Large intestine (tissue), 3 donors: ENCODE measurements around the gene ADAMTS17. TPM values are rescaled to one million over a fixed set of nuclear protein-coding genes. Genes with fewer than 3 reads are reported as not detected.
"Not testable (repeated sequence)": the region's sequence is repeated elsewhere in the genome, so short reads cannot be mapped to it uniquely, and the experiment has no call there.

Source experiments
- DNase-seq, 2 donors: peaks; one replicate each; pipeline versions ENCODE4 v3.0.0 to v3.0.0-alpha.2; 2013
- H3K27ac ChIP-seq: one replicate; pipeline ENCODE4 v1.5.1; 2013; ENCODE audit warnings: low read length
- H3K27me3 ChIP-seq: 2 replicates; pipeline ENCODE4 v1.6.1; 2013; ENCODE audit warnings: low read length; ENCODE audit not compliant: control insufficient read depth, insufficient read depth
- H3K36me3 ChIP-seq: 2 replicates; pipeline ENCODE4 v1.6.1; 2013; ENCODE audit warnings: low read length; ENCODE audit not compliant: control insufficient read depth, insufficient read depth
- H3K4me1 ChIP-seq: one replicate; pipeline ENCODE4 v1.6.1; 2013; ENCODE audit warnings: low read length; ENCODE audit not compliant: control insufficient read depth, insufficient read depth
- H3K4me3 ChIP-seq: one replicate; pipeline ENCODE4 v1.5.1; 2013; ENCODE audit warnings: low read length
- H3K9me3 ChIP-seq: one replicate; pipeline ENCODE4 v1.6.1; 2013; ENCODE audit warnings: mild to moderate bottlenecking, low read depth, low read length, moderate library complexity; ENCODE audit not compliant: control insufficient read depth
- WGBS: methylation state at CpG from one replicate; pipeline ENCODE4 v1.1.5; 2013; ENCODE audit warnings: low lambda C conversion rate; ENCODE audit not compliant: insufficient coverage; 5-methylcytosine and 5-hydroxymethylcytosine counted together
- polyA plus RNA-seq: library from polyadenylated mRNA; unstranded; fragments of 120-200 nt; gene quantifications from one replicate; pipeline ENCODE4 v1.2.1, GENCODE V29; 2013

ADAMTS17 gene
- polyA plus RNA-seq, 1 donor, result 3.7 TPM

- no peak overlapping the region for H3K27ac ChIP-seq
- H3K36me3 ChIP-seq, result no peaks in the 10 kb centered on the region
- no peaks in the 10 kb centered on the region for H3K9me3 ChIP-seq
- WGBS, result no CpG with 5 or more reads among the region's 13 CpGs
- no peaks in the 10 kb centered on the region for H3K4me1 ChIP-seq
- no peak overlapping the region for H3K4me3 ChIP-seq
- no peak for DNase-seq
- H3K27me3 ChIP-seq, result no peaks in the 10 kb centered on the region
These were observed 244.2 kb downstream of the ADAMTS17 start for GRCh38 chr15:100097342-100098127.

- Histone ChIP-seq H3K27me3 (no peaks in the 10 kb centered on the region), H3K36me3 (no peaks in the 10 kb centered on the region), H3K4me3 (no peak overlapping the region), H3K4me1 (no peaks in the 10 kb centered on the region), H3K27ac (no peak overlapping the region), H3K9me3 (no peaks in the 10 kb centered on the region)
- no peak for DNase-seq
- no CpG with 5 or more reads among the region's 4 CpGs for WGBS
These were observed 245.1 kb downstream of the ADAMTS17 start for GRCh38 chr15:100096700-100097099.

- Histone ChIP-seq H3K36me3 (no peaks in the 10 kb centered on the region), H3K4me3 (no peak overlapping the region), H3K27me3 (no peaks in the 10 kb centered on the region), H3K9me3 (no peaks in the 10 kb centered on the region), H3K27ac (no peak overlapping the region), H3K4me1 (no peaks in the 10 kb centered on the region)
- no CpG with 5 or more reads among the region's 9 CpGs for WGBS
- no peak for DNase-seq
These were observed 245.6 kb downstream of the ADAMTS17 start for GRCh38 chr15:100096248-100096600.

- Histone ChIP-seq H3K4me3 (no peak overlapping the region), H3K27me3 (no peaks in the 10 kb centered on the region), H3K4me1 (no peaks in the 10 kb centered on the region), H3K36me3 (no peaks in the 10 kb centered on the region), H3K9me3 (no peaks in the 10 kb centered on the region), H3K27ac (no peak overlapping the region)
- WGBS, result no CpG with 5 or more reads among the region's 13 CpGs
- DNase-seq, result no peak
These were observed 246.1 kb downstream of the ADAMTS17 start for GRCh38 chr15:100095541-100096247.

- Histone ChIP-seq H3K4me1 (no peaks in the 10 kb centered on the region), H3K9me3 (no peaks in the 10 kb centered on the region), H3K4me3 (no peak overlapping the region), H3K27ac (no peak overlapping the region), H3K27me3 (no peaks in the 10 kb centered on the region), H3K36me3 (no peaks in the 10 kb centered on the region)
- DNase-seq, result no peak
- WGBS, result no CpG with 5 or more reads among the region's 3 CpGs
These were observed 247.7 kb downstream of the ADAMTS17 start for GRCh38 chr15:100094127-100094510.

- H3K9me3 ChIP-seq, result no peaks in the 10 kb centered on the region
- no peaks in the 10 kb centered on the region for H3K36me3 ChIP-seq
- no peak for DNase-seq
- H3K27me3 ChIP-seq, result no peaks in the 10 kb centered on the region
- no peak overlapping the region for H3K27ac ChIP-seq
- WGBS, result 50% methylated on average over 1 of the region's 13 CpGs
- no peak overlapping the region for H3K4me3 ChIP-seq
- no peaks in the 10 kb centered on the region for H3K4me1 ChIP-seq
These were observed 248.3 kb downstream of the ADAMTS17 start for GRCh38 chr15:100093211-100094126.

- Histone ChIP-seq H3K9me3 (no peaks in the 10 kb centered on the region), H3K4me3 (no peak overlapping the region), H3K27ac (no peak overlapping the region), H3K4me1 (no peaks in the 10 kb centered on the region), H3K36me3 (no peaks in the 10 kb centered on the region), H3K27me3 (no peaks in the 10 kb centered on the region)
- no peak for DNase-seq
- WGBS, result 79% methylated on average over 2 of the region's 9 CpGs
These were observed 249.7 kb downstream of the ADAMTS17 start for GRCh38 chr15:100092034-100092433.

- H3K36me3 ChIP-seq, result no peaks in the 10 kb centered on the region
- no peaks in the 10 kb centered on the region for H3K4me1 ChIP-seq
- H3K27ac ChIP-seq, result no peak overlapping the region
- H3K9me3 ChIP-seq, result no peaks in the 10 kb centered on the region
- no CpG with 5 or more reads among the region's 11 CpGs for WGBS
- no peak overlapping the region for H3K4me3 ChIP-seq
- no peaks in the 10 kb centered on the region for H3K27me3 ChIP-seq
- no peak for DNase-seq
These were observed 251.4 kb downstream of the ADAMTS17 start for GRCh38 chr15:100090411-100090810.

GRCh38 chr15:100084042-100084821 lies 257.5 kb downstream of the ADAMTS17 start:
- no CpG with 5 or more reads among the region's 17 CpGs for WGBS
- not testable (repeated sequence) for H3K9me3 ChIP-seq, H3K4me3 ChIP-seq, DNase-seq, H3K36me3 ChIP-seq, H3K27ac ChIP-seq, H3K4me1 ChIP-seq, H3K27me3 ChIP-seq

- no CpG with 5 or more reads among the region's 2 CpGs for WGBS
- H3K4me1 ChIP-seq, result no peaks in the 10 kb centered on the region
- H3K27ac ChIP-seq, result no peak overlapping the region
- no peaks in the 10 kb centered on the region for H3K27me3 ChIP-seq
- no peaks in the 10 kb centered on the region for H3K36me3 ChIP-seq
- no peak overlapping the region for H3K4me3 ChIP-seq
- H3K9me3 ChIP-seq, result no peaks in the 10 kb centered on the region
- no peak for DNase-seq
These were observed 258.2 kb downstream of the ADAMTS17 start for GRCh38 chr15:100083572-100083971.
